GM19452 (cell line): Measurements from ENCODE around the gene RAB34.

ENCODE experiments used
- ATAC-seq: cut with Tn5 transposase; IDR thresholded peaks from one replicate; pipeline ENCODE4 v1.9.1; 2021; ENCODE audit not compliant: unreplicated experiment

The RAB34 gene

DNA sequence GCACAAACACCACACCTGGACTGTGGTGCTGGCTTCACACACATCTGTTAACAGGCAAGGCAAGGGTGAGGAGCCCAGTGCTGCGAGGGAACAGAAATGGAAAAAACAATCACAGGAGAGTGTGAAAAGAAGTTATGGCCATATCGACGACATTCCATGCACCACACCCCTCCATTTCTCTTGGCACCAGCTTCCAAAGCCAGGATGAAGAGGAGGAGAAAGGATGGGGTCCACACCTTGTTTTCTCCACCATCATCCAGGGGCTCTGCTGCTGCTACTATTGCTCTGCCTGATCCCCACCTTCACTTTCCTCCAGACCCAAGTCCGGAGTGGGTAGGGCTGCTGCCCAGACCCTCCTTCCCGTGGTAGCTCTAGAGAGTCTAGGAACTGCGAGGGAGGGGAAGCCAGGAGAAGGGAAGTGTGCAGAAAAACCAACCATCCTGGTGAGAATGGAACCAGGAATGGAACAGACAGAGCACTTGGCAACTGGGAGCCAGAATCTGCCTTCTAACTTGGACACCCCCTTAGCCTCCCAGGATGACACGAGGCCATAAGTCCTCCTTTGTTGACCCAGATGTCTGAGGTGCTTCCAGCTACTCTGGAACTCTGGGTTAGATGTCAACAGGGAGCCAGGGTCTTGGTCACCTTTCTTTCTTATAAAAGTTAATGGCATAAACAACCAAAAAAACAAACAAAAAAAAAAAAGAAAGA, 4.8 kb downstream of the RAB34 start:
- no peak for ATAC-seq

DNA sequence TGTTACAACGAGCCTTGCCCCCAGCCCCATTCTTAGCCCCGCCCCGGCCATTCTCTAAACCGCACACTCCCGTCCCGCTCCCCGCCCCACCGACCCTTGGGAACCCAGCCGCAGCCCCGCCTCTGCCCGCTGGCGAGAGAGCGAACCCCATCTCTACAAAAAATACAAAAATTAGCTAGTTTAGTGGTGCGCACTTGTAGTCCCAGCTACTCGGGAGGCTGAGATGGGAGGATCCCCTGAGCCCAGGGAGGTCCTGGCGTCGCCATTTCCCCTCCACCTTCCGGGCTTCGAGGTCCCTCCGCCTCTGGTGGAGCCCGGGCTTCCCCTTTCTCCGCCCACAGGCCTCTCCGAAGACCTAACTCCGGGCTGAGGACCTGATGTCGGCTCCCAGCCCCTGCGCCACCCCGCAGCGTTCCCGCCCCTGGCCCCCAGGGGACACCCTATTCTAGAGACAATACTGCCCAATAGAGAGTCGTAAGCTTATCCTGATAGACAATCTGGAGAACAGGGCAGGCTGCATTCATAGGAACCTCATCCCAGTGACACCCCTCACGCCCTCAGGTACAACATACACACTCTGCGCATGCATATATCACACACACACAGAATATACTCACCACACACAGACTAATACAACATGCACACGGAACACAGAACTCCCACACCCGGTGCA, 5.5 kb downstream of the RAB34 start:
- ATAC-seq, result no peak

DNA sequence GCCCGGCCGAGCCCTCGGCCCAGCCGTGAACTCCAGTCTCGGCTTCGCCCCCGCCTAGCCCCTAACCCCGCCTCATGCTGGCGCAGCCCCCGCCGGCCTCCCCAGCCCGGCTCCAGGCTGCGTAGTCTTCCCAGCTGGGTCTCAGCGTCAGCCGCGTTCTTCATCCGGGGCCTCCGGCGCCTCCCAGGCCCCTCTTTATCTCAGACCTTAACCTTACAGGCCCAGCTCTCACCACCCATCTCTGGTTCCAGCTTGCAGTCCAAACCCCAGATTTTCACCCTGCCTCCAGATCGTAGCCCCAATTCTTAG, 6.0 kb downstream of the RAB34 start, which contains the start of gene PROCA1:
TSS of gene PROCA1 (minus strand) at position 166 of the 309 bp plus-strand sequence. CDS start 228 bp downstream, outside the sequence.
- ATAC-seq, result peak; percentile 23

DNA sequence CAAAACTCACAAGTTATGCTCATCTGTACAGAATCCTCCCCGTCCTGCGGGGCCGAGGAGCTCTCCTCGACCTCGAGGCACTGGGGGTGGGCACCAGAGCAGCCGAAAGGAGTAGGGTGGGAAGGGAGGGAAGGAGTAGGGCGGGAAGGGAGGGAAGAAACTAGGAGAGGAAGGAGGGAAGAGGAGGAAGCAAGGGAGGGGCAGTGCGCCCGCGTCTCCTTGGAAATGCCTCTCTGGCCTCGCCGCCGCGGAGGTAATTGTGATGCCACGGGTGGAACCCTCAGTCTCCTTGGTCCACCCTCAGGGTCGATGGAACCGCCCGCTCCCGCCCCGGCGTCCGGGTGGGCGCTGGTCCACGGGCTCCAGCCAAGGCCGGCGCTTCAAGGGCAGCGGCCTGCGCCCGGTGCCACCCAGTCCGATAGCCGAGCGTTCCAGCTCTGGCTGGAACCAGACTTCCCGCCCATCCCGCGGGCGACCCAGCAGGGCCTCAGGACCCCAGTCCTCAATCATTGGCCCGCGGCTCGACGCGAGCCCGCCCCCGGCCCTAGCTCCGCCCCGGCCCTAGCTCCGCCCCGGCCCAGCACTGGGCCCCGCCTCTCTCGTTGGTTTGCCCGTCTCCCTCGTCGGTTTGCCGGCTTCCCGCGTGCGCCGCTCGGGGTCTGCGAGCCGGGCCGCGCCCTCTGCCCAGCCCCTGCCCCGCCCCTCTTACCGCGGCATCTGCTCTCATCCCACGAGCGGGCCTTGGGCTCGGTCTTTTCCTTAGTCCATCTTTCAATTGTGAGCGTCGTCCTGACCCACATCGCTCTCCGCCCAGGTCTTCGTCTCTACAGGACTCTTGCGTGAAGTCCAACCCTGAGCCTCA, 6.6 kb downstream of the RAB34 start:
- ATAC-seq, result peak; percentile 83

DNA sequence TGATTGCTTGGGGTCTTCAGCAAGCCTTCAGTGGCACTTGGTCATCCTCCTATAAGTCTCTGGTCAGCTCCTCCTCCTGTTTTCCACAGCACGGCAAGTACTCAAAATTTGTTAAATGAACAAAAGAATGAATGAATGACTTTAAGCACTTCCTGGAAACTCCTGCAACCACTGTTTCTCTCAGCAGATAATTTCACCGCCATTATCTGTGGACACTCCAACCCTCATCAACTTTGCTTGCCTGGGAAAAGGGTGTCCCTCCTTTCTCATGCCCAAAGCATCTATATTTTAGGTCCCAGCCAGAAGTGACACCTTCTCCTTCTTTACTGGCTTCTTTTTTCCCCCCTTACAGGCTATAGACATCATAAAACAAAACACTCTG, 10.3 kb downstream of the RAB34 start:
- ATAC-seq, result no peak

DNA sequence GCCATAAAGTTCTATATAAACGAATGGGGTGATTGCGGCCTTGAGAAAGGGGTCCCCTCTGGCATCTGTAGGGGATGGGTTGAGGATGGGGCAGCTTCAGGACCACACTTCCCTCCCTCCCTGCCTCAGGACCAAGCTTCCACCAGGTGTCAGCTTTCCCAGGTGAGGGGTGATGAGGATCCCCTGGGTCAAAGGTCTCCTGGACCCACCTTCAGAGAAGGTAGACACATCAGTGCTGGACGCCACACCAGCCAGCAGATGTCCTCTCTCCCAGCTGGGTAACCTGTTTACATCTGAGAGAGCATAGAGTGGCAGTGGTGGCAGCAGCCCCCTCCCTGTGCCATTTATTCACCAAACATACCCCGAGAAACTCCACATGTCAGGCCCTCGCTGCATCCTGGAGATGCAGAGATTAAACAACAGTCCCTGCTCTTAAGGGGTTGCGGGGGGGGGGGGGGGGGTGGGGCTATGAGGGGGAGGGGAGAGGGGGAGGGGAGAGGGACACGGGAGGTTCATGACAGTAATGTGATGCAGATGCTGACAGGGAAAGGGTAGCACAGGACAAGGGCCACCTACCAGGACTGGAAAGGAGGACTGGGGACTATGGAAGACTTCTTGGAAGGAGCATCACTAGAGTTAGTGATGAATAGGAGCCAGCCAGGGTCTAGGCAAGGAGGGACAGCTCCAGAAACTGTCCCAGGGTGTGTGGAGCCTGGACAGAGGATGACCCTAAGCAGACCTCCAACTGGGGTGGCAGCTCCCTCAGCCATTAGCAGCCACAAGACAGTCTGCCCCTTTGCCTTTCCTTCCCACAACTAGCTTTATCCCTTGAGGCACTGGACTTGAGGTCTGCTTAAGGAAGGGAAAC, 11.0 kb downstream of the RAB34 start:
- ATAC-seq, result no peak

DNA sequence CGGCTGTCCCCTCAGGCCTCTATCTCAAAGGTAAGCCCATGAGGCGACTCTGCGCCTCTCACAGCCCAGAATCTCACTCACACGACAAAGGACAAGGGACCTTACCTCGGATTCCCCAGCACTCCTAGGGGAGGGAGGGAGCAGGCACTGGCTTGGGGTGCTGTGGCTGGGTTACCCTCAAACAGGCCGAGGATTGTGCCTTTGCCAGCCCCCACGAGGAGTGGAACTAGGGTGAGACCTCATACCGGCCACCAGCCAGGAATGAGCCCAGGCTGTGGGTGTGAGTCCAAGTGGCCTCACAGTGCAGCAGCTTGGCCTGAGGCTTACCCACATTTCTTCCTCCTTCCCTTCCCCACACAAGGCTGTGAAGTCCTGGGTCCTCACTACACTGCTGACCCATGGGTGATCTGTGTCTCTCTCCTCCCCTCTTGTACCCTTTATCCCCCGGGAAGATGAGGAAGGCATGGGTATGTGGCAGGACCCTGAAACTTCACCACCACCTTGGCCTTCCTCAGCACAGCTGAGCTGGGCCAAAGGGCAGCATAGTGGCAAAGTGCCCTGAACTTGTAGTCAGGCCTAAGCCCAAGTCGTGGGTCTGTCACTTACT, 11.8 kb downstream of the RAB34 start:
- no peak for ATAC-seq

DNA sequence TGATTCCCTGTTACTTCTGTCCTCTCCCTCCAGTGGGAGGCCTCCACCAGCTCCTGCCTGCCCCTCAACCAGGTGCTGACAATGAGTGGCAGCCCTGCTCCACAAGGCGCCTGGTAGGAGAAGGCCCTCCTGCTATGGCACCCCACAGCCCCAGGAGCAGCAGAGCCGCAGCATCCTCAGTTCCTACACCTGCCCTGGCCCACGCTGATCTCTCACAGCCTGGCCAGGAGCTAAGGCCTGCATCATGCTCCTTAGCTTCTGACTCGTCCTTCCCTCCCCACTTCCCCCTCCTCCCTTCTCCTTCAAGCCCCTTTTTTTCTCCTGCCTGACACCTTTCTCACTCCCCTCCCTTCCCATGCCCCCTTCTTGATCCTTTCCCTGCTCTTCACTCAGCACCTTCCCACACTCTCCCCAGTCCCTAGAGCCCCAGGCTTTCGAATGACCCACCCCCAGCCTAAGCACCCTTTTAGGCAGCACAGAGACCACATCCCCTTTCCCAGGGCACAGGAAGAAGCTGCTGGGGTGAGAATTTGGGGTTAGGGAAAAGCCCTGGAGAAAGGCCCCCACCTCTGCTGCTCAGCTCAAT, 12.5 kb downstream of the RAB34 start:
- no peak for ATAC-seq

DNA sequence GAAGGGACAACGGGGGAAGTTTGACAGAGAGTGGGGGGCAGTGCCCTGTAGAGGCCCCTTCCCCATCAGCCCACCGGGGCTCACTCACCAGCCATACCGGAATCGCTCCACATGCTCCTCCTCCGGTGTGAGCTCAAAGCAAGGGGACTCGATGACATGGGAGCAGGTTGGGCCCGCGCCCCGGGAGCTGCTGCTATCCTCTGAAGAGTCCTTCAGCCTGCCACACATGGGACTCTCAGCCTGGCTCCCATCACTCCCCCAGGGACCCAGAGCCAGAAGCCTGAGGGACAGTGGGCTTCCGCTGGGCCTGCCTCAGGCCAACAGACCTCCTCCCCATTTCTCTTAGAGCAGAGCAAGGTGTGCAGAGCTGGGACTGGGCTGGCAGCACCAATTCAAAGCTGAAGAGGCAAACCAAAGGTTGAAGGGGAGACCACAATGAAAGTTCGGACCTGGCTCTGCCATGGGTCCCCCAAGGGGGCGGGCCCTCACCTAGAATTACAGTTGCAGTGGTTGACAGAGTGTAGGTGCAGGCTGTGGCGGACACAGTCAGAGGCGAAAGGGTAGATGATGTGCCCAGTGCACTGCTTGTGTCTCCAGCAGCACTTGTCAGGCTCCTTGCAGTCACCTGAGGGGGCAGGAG, 13.3 kb downstream of the RAB34 start:
- no peak for ATAC-seq

DNA sequence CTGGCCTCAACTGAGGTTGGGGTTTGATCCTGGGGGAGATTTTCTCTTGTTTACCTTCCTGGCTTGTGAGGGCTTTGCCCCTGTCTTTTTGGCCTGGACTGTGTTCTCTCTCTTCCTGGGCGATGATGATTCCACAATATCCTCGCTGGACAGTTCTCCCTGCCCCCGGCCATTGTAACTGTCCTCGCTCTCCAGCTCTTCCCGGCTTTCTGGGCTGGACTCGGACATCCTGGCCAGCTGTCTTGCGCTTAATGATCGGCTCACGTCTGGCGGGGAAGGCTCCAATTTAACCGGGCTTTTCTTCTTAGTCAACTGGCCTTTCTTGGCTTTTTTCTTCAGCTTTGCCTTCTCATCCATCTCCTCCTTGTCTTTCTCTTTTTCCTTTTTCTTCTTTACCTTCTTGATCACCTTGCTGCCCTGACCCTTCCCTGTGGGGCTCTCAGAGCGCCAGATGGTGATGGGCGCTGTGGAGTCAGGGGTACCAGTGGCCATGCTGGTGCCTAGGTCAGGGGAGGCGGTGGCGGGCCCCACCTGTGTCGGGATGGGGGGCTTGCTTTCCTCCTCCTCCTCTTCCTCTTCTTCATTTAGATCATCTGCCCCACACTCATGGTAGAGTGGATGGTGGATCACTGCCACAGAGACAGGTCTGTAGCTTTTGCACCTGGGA, 14.0 kb downstream of the RAB34 start:
- no peak for ATAC-seq

DNA sequence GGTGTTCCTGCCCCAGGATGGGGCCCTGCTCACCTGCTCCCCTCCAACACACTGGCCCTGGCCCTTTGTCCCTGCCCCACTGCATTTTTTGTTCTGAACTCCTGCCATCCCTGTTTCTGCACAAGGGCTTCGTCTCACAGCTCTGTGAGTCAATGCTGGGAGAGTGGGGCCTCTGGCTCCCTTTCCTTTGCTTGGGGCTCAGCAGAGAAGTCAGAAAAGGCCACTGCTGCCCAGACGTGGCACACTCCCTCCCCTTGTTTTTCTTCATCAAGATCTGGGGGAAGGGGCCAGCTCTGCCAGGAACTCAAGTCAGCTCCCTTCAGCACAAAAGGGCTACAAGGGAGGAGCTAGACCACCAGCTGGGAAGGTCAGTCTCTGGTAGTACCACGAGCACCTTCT, 14.9 kb downstream of the RAB34 start:
- no peak for ATAC-seq

DNA sequence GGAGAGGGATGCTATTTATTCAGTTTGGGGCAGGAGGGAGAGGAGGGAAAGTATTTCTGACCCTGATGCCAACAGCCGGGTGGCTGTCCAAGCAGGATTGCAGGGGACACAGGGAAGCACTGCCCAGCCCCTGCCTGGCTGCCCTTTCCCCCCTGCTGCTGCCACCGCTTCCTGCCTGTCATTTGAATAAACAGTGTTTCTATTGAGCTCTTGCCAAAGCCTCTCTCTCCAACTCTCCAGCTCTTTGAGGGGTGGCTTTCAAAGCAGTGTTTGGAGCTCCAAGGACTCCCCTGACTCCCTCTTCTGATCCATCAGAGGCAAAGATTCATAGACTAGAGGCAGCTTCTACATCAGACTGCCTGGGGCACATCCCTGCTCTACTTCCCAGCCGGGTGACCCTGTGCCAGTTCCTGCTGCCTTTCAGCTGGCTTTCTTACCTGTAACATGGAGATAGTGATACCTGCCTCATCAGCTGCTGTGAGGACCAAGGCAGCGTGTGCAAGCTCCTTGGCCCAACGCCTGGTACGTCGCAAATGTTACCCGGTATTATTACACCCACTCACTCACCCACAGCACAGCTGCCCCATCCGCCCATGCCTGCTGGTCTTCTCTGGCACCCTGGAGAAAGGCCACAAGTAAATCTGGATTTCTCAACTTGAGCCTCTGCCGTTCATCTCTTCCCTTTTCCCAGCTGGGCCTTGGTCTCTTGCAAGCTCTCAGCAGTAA, 15.5 kb downstream of the RAB34 start:
- no peak for ATAC-seq

DNA sequence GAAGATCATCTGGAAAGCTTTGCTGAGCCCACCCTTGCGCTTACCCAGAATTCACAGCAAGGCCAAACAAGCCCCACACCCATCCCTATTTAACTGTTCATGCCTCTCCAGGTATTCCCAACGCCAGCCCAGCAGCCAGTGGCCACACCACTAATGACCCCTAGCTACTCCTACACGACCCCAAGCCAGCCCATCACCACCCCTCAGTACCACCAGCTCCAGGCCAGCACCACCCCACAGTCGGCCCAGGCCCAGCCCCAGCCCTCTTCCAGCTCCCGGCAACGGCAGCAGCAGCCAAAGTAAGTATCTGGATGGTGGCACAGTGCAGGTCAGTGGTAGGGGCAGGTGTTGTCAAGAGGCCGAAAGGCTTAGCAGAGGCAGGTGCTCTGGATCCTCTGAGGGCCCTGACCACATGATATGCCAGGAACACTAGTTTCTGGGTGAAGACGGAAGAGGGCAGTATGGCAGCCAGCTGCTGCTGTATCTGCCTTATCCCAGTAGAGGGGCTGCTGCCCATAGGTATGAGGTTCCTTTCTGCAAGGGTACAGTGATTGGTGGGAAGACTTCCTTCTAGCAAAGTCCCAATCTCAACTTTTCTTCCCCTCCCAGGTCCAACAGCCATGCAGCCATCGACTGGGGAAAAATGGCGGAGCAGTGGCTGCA, 16.7 kb downstream of the RAB34 start:
- ATAC-seq, result no peak

DNA sequence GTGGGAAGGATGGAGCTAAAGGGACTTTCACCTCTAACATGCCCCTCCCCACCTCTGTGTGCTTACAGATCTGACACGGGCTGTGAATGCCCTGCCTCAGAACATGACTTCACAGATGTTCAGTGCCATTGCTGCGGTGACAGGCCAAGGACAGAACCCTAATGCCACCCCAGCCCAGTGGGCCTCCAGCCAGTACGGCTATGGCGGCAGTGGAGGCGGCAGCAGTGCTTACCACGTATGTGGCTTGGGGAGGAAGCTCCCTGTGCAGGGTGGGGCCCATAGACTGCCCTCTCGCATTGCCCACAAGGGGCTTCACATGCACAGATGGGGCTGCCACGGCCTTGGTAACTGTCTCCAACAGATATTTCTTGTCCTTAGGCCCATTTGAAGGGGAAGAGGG, 17.4 kb downstream of the RAB34 start:
- ATAC-seq, result no peak

DNA sequence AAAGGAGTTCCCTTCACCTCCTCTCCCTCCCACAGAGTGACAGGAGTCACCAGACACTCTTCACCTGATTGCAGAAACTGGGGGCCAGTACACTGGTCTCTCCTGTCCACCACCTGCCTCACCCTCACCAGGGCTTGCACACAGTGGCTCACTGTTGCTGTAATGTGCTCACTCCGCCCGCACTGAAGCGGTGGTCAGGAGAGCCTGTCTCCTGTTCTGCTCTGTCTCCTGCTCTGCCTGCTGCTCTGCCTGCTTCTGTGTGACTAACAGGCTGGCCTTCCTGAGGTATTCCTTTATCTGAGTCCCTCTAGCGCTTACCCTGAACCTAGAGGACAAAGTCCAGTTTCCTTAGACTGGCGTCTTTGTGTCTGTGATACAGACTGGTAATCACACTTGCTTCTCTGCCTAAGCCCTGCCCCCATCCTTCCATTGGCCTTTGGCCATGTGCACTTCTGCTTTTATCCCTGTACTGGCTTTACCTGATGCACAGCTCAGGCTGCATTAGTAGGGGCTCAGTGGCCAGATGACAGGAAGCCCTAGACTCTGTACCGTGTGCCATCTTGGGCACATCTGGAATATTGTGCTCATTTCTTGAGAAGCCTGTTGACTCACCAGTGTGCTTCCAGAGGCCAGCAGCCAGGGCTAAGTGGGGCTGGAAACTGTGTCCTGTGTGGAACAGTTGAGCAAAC, 19.3 kb downstream of the RAB34 start:
- no peak for ATAC-seq

DNA sequence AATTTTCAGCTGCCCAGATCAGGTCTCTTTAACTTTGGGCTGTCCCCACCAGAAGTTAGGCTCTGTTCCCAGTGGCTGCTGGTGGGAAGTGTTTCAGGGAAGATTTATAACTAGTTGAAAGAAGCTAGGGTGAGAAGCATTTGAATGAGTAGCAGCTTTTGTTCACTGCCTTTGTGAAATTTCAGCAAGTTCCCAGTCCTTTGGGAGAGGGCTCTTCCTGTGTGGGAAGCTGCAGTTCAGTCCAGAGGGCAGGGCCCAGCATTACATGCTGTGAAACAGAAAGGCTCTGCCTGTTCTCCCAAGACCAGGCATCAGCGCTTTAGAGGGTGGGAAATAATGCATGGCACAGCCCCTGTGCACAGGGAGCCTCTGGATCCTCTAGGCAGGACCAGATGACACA, 23.8 kb downstream of the RAB34 start:
- no peak for ATAC-seq

DNA sequence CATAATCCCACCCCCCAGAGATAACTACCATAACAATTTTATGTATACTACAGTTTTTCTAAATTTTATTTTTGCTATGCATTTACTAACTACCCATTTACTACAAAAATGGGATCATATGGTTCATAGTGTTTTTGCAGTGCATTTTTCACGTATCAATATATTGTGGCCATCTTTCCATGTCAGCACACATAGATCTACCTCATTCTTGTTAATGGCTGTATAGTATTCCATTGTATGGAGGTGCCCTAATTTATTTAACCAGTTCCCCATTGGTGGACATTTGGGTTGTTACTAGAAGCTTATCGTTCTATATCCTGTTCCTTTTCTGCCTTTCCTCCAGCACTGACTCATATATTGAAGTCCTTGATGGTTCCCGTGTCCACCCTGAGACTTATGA, 28.7 kb downstream of the RAB34 start:
- no peak for ATAC-seq
